ENCODE results near the gene PSMB7.
A peak's percentile ranks its signal among the peaks of the same experiment; 100 is the strongest.

The PSMB7 gene

GRCh38 chr9:124322618-124323432 is 92.4 kb downstream of the PSMB7 start:
- peak; percentile 53 for DNase-seq

GRCh38 chr9:124321935-124322334 is 93.3 kb downstream of the PSMB7 start:
- no peak for DNase-seq

- DNase-seq: no peak
Observed at GRCh38 chr9:124321416-124321815, 93.8 kb downstream of the PSMB7 start.

GRCh38 chr9:124320062-124320973 is 94.9 kb downstream of the PSMB7 start:
- peak; percentile 65 for DNase-seq

DNA sequence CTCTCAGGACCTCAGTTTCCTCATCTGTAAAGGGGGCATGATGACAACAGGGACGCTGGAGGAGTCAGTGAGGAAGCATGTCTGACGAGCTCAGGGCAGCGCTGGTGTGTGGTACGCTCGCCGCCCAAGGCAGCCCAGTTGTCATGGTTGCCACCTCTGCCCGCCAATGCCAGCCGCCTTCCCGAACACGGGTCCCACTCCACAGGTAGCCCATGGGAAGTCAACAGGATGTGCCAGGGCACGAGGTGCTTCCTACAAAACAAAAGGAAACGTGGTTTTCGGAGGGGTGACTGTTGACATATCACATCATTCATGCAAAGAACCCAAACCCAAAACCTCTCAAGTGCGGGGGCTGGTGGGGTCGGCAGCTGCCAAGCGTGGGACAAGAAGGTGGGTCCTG is 99.4 kb downstream of the PSMB7 start:
- no peak for DNase-seq

DNA sequence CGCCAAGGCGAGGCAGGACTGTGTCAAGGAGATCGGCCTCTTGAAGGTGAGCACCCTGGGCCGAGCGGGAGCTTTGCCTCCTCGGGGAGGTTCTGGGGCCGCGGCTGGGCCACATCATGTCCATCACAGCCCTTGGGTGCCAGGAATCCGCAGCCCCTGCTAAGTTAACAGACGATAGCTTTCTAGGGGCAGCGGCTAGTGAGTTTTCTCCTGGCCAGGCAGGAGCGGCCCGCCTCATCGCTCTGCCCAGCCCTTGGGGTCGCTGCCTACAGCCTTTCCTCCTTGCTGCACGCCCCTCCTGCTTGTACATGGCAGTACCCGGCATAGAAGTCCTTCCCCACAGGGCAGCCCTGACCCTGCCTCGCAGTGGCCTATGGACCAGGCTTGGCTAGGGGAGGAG is 101.3 kb downstream of the PSMB7 start:
- DNase-seq: no peak

- no peak for DNase-seq
Observed at GRCh38 chr9:124312290-124313265, 102.7 kb downstream of the PSMB7 start.

DNA sequence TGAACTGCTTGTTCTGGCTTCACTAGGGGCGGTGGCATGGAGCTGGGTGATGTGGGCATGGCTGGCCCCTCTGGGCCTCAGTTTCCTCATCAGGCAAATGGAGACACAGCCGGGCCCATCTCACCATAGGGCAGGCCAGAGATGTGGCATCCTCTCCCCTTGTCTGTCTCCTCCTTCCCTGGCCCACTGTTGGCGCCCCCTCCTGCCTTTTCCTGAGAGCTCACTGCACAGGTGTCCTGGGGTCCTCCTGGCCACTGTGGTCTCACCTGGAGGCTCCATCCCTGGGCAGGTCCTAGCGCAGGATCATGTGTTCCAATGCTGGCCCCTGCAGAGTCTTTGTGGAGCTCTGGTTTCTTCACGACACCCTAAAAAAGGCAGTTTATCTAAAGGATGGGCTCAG is 104.0 kb downstream of the PSMB7 start:
- no peak for DNase-seq

GRCh38 chr9:124309667-124310084 is 105.6 kb downstream of the PSMB7 start:
- peak; percentile 95 for DNase-seq

DNA sequence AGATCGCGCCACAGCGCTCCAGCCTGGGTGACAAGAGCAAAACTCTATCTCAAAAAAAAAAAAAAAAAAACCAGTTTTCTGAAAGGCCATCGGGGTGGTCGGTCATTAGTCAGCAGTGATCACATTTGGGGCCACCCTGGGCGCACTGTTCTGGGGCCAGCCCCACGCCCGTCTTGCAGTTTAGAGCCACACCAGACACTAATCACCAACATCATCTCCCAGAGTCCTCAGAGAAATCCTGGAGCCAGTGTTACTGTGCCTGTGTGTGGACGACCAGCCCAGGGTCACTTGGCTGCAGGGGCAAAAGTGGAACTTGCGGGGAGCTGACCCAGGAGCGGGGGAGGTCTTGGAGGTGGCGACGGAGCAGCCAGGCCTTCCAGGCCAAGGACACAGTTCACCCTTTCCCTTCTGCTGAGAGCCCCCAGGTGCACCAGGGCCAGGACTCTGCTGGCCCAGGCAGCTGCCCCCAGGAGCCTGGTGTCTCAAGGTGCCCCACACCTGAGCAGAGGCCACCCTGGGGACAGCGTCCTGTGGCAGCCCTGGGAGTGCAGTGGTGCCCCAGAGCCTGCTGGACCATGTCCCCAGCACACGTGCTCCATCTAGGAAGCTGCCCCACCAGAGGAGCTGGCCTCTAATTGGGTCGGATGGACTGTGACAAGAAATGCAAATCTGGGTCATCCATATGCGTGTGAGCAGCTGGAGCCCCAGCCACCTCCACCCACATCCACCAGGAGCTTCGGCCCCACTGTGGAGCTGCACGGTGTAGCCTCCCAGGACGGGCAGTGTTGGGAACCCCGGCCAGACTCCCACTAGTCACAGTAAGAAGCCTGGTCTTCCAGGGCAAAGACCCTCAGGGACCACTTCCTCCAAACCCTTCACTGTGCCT is 106.4 kb downstream of the PSMB7 start:
- DNase-seq: no peak

GRCh38 chr9:124307379-124308030 is 107.7 kb downstream of the PSMB7 start:
- DNase-seq: no peak

- DNase-seq: peak; percentile 84
Observed at GRCh38 chr9:124306098-124306735, 109.0 kb downstream of the PSMB7 start.

DNA sequence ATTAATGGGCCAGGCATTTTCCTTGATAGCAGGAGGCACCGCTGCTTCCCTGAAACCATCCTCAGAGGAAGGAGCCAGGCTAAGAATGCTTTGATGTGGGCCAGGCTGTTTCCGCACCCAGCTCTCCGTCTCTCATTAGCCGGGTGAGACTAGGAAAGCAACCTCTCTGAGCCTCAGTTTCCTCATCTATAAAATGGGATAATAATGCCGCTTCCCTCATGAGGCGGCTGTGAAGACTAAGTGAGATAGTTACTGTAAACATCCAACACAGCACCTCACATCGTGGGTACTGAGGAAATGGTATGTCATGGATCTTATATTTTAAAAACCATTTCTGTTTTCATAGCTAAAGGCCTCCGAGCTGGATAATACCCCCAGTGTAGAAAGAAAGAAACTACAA is 111.0 kb downstream of the PSMB7 start:
- no peak for DNase-seq

DNA sequence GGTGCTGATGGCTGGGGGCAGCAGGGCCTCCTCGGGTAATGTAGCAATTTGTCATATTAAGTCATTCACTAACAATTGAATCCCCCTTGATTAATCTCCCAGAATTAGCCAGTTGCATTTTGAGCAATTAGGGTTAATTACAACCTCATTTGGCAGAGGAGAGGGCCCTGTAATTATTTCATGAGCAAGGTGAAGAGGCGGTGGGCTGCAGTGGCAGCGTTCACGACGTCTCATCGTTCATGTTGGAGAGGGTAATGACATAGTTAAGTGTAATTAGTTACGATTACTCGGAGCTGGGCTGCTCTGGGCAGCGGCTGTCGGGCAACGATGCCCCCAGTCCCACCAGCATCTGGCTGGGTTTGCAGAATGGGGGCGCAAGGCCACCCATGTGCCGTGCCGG is 111.5 kb downstream of the PSMB7 start:
- DNase-seq: no peak
